Heart left ventricle (tissue), 16 donors: ENCODE results near the gene TNFRSF11A. TPM values are rescaled to one million over a fixed set of nuclear protein-coding genes. Genes with fewer than 3 reads are reported as not detected.

Experiments
- ATAC-seq, 4 donors: fragments of 200-7000 bp; cut with Tn5 transposase; one replicate each; pipeline ENCODE4 v1.9.1; 2020 to 2022; ENCODE audit warnings: moderate library complexity in 4 of 4, mild to moderate bottlenecking in 3 of 4, moderate number of reproducible peaks in 1 of 4
- DNase-seq, 5 donors: peaks; one replicate each; pipeline ENCODE4 v3.0.0-alpha.2; 2020
- H3K27ac ChIP-seq, 12 donors: fragments of 200-600 bp; sonication (generic) in 4 of 12; one replicate each; pipeline versions ENCODE4 v1.5.0 to v1.8.0; 2016 to 2022; ENCODE audit warnings: mild to moderate bottlenecking in 2 of 12
- H3K27me3 ChIP-seq, 9 donors: fragments of 200-600 bp; sonication (generic) in 2 of 9; one replicate each; pipeline versions ENCODE4 v1.5.1 to v1.8.0; 2016 to 2022; ENCODE audit warnings: mild to moderate bottlenecking in 3 of 9
- H3K36me3 ChIP-seq, 9 donors: fragments of 200-600 bp; sonication (generic) in 2 of 9; one replicate each; pipeline versions ENCODE4 v1.5.0 to v1.8.0; 2018 to 2022; ENCODE audit warnings: mild to moderate bottlenecking in 2 of 9
- H3K4me1 ChIP-seq, 12 donors: fragments of 200-600 bp; sonication (generic) in 4 of 12; one replicate each; pipeline versions ENCODE4 v1.5.0 to v1.8.0; 2016 to 2022; ENCODE audit warnings: mild to moderate bottlenecking in 3 of 12
- H3K4me3 ChIP-seq, 12 donors: fragments of 200-600 bp; sonication (generic) in 4 of 12; one replicate each; pipeline versions ENCODE4 v1.5.0 to v1.8.0; 2017 to 2022; ENCODE audit warnings: mild to moderate bottlenecking in 9 of 12, moderate library complexity in 4 of 12
- H3K9me3 ChIP-seq, 12 donors: fragments of 200-600 bp; sonication (generic) in 4 of 12; one replicate each; pipeline versions ENCODE4 v1.5.0 to v1.8.0; 2016 to 2022; ENCODE audit warnings: mild to moderate bottlenecking in 1 of 12
- POLR2A ChIP-seq, 2 donors: fragments of 450-650 bp; IDR thresholded peaks; one replicate each; pipeline ENCODE4 v1.6.1; 2017; ENCODE audit warnings: antibody characterized with exemption in 2 of 2, mild to moderate bottlenecking in 2 of 2, moderate library complexity in 2 of 2
- WGBS, 4 donors: extraction: QIAGEN DNeasy Blood & Tissue Kit in 2 of 4; methylation state at CpG; one replicate each; pipeline versions ENCODE4 v1.1.5 to v1.1.7; 2013 to 2018; 5-methylcytosine and 5-hydroxymethylcytosine counted together
- intact Hi-C, 10 donors: fragments of 100-400 bp; cut with DNase I; formaldehyde crosslinking; loops; one replicate each; pipeline versions ENCODE4 v1.11.1 to v1.14.2; 2022
- polyA plus RNA-seq, 2 donors: library from polyadenylated mRNA; stranded (reverse); fragments of 200-250 nt; gene quantifications; one replicate each; pipeline ENCODE4 v1.2.3, GENCODE V29; 2013
- total RNA-seq, 9 donors: library from RNA; depleted of rRNA in 2 of 9; stranded (reverse); fragments of >200 nt in 2 of 9; fragmentation: NEBNext Ultra II Directional in 3 of 9; extraction: Animal tissue kit (Norgen Biotek cat#: 25700) in 3 of 9; gene quantifications; one replicate each; pipeline versions ENCODE4 v1.1.0 to v1.2.4, GENCODE V29; 2016 to 2023
- TF ChIP-seq, protein P1 (sequence below), 12 donors: fragments of 200-600 bp; sonication (generic) in 4 of 12; IDR thresholded peaks; one replicate each; pipeline versions ENCODE4 v1.5.0 to v1.8.0; 2018 to 2022; ENCODE audit warnings: antibody characterized with exemption in 12 of 12, mild to moderate bottlenecking in 5 of 12
- donor health status: ischemic (EF 13 %, LVEDD 7.1; RV severe dilation, severe dysfunction).
- donor health status: healthy with polysubstance abuse.
- donor health status: DM: no; HTN: yes; CAD: no.
- donor health status: DM: no; HTN: no; CAD: no.
- donor health status: ischemic (EF 25% LVEDD 6.9; RV normal size, moderate dysfunction).
- donor health status: ischemic (EF 25% LVEDD 5.7; RV mildly dilated, moderate dysfunction).
- donor health status: healthy.
- donor health status: DM: yes; HTN: yes; CAD: no.
- donor health status: ischemic (EF 35%, LVEDD 5.7; RV mildly dilated, moderate dysfunction).
- donor health status: nonischemic (EF 11% LVEDD 7.7; RV severe dilation, severe dysfunction).
- donor health status: DM: yes; HTN: yes; CAD: no.
- donor health status: PGD.
- donor health status: ischemic (EF 29% LVEDD 5.4; RV normal size, mild dysfunction).
- donor health status: nonischemic (EF 23%, LVEDD 6.1; RV moderate dilation, normal function).

The TNFRSF11A gene
- total and polyA plus RNA-seq, 11 donors: 0.16 to 5.0 (median 1.4) TPM

DNA sequence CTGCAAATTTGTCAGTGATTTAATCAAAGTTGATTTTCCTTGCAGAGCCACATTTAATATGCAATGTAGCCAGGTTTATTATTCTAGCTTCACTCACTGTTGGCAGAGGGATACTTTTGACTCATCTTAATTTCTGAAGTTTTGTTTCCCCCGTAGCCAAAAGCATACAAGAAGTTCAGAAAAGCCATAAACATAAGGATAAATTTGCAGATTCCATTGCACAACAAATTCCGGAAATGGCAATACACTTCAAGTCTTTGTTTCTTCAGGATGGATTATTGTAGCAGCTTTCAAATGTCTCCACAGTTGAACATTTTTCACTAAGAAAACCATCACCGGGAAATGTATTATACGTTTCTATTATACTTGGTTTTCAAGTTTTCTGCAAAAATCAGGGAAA lies 109.7 kb downstream of the TNFRSF11A start:
- Histone ChIP-seq H3K9me3 (peaks cover 0 to 6% (median 0%) of the 10 kb centered on the region in 12 donors), H3K4me1 (peaks cover 0 to 40% (median 20%) of the 10 kb centered on the region in 12 donors), H3K4me3 (no peak overlapping the region), H3K27me3 (no peaks in the 10 kb centered on the region), H3K36me3 (no peaks in the 10 kb centered on the region), H3K27ac (no peak overlapping the region)
- WGBS, 4 donors: 78 to 83% (median 80%) methylated on average over 4 of the region's 4 CpGs
- no peak for DNase-seq
- intact Hi-C loops: loop anchor here in 1 of 10 donors (5.0 kb wide), 1 partner anchor 83 kb away; no protein-coding TSS in a partner anchor
- TF ChIP-seq, protein P1, sequence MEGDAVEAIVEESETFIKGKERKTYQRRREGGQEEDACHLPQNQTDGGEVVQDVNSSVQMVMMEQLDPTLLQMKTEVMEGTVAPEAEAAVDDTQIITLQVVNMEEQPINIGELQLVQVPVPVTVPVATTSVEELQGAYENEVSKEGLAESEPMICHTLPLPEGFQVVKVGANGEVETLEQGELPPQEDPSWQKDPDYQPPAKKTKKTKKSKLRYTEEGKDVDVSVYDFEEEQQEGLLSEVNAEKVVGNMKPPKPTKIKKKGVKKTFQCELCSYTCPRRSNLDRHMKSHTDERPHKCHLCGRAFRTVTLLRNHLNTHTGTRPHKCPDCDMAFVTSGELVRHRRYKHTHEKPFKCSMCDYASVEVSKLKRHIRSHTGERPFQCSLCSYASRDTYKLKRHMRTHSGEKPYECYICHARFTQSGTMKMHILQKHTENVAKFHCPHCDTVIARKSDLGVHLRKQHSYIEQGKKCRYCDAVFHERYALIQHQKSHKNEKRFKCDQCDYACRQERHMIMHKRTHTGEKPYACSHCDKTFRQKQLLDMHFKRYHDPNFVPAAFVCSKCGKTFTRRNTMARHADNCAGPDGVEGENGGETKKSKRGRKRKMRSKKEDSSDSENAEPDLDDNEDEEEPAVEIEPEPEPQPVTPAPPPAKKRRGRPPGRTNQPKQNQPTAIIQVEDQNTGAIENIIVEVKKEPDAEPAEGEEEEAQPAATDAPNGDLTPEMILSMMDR (IDR thresholded peaks at IDR 0.05): no peak
- no peak for TF ChIP-seq POLR2A (IDR thresholded peaks at IDR 0.05)
- no peak for ATAC-seq

DNA sequence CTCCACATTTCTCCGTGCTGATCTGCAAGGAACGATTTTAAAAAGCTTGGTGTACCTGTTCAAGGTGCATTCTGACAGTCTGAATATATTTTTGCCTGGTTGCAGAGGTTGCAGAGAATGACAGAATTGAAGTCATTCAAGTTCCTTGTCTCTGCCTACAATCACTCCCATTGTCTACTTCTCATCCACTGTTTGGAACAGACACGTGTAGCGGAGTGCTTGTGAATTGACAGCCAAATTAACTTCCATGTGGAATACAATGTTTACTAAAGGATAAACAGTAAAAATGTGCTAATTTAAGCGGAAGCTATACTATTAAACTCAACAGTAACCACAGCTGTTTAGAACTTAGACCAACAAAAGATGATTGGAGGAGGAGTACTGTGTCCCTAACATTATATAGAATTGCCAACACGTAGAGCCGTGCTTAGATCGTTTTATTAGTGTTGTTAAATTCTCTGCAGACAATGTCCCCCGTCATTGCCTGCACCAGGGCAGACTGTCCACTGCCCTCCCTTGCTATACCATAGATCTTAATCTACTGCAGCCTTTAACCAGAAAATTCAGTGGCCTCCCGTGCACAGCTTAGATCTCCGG lies 110.4 kb downstream of the TNFRSF11A start:
- Histone ChIP-seq H3K9me3 (no peaks in the 10 kb centered on the region), H3K27ac (peak overlapping the region in 5 of 12 donors; percentile 69 to 90 (median 84)), H3K36me3 (no peaks in the 10 kb centered on the region), H3K4me3 (no peak overlapping the region), H3K4me1 (peaks cover 0 to 40% (median 20%) of the 10 kb centered on the region in 12 donors), H3K27me3 (no peaks in the 10 kb centered on the region)
- intact Hi-C loops: no loop called here
- TF ChIP-seq POLR2A (IDR thresholded peaks at IDR 0.05): no peak
- TF ChIP-seq, protein P1 (IDR thresholded peaks at IDR 0.05): no peak
- no peak for ATAC-seq
- 74 to 86% (median 81%) methylated on average over 11 of the region's 11 CpGs for WGBS, 4 donors
- no peak for DNase-seq

DNA sequence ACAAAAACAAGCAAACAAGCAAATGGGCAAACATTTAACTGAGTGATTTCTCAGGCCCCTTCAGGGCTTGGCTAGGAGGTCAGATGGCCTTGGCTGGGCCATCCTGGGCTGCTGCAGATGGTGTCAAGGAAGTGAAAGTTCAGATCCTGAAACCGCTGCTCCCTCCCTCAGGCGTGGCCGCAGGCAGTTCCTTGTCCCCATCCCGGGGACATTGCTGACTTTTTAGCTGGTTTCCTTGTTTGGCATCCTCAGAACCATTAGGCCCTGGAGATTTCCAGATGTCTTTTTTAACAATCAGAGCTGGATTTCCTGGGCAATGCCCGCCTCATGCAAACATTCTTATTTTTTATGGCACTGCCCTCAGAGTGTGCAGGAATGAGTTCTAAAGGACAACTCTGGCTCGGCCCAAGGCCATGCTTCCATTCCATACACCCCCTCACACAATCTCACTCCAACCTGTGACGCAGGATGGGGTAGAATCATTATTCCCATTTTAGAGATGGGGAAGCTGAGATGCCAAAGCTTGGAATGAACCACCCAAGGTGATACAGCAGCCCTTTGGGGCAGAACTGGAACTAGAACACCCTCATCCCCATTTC lies 111.6 kb downstream of the TNFRSF11A start:
- ATAC-seq: peak; percentile 39 to 82 (median 74)
- H3K27me3 ChIP-seq: no peaks in the 10 kb centered on the region
- TF ChIP-seq, protein P1 (IDR thresholded peaks at IDR 0.05): no peak
- no peak for TF ChIP-seq POLR2A (IDR thresholded peaks at IDR 0.05)
- 40 to 59% (median 48%) methylated on average over 7 of the region's 7 CpGs for WGBS, 4 donors
- H3K27ac ChIP-seq: peak overlapping the region in 11 of 12 donors; percentile 60 to 93 (median 84)
- H3K9me3 ChIP-seq: no peaks in the 10 kb centered on the region
- H3K36me3 ChIP-seq: no peaks in the 10 kb centered on the region
- H3K4me3 ChIP-seq: no peak overlapping the region
- peak in 4 of 5 donors; percentile 43 to 76 (median 72) for DNase-seq
- peaks cover 0 to 40% (median 20%) of the 10 kb centered on the region in 12 donors for H3K4me1 ChIP-seq
- intact Hi-C loops: no loop called here

DNA sequence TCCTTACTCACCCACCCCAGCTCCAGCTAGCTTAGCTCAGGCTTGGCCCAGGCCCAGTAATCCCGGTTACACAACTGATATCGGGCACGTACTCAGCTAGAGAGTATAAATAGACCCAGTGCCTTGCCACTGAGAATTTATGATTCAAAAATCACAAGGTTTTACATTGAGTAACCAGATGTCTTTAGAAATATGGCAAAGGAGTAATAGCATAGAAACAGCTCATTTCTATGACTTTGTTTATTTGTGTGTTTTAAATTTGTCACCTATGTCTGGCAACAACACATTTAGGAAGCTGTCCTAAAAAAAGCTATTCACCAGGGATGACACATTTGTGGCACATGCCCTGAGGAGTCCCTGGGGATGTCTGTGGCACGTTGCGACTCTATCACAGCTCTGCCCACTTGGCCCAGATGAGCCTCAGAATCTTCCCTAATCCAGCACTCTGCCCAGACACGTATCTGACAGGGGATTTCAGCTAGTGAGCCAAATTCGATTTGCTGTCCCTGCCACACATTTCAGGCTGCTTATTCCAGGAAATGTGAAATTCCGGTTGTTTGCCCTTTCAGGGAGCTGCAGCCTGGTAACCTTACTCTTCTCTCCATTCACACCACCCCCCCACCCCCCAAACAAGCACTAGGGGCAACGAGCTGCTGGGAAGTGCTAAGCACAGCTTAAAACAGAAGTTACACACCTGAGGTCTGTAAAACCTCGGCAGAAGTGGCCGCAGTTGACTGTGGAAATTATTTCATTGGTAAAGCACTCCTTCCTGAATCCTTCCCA lies 112.3 kb downstream of the TNFRSF11A start:
- Histone ChIP-seq H3K27me3 (no peaks in the 10 kb centered on the region), H3K4me3 (peak overlapping the region in 4 of 12 donors; percentile 11 to 20 (median 16)), H3K36me3 (no peaks in the 10 kb centered on the region), H3K9me3 (no peaks in the 10 kb centered on the region), H3K4me1 (peaks cover 0 to 40% (median 20%) of the 10 kb centered on the region in 12 donors), H3K27ac (peak overlapping the region; percentile 58 to 93 (median 84))
- intact Hi-C loops: no loop called here
- 7 to 15% (median 8%) methylated on average over 11 of the region's 11 CpGs for WGBS, 4 donors
- DNase-seq (peak; percentile 76 to 92 (median 89)), ATAC-seq (peak; percentile 94 to 99 (median 96))
- TF ChIP-seq POLR2A (IDR thresholded peaks at IDR 0.05): no peak
- TF ChIP-seq, protein P1 (IDR thresholded peaks at IDR 0.05): no peak
